Neural cell (in vitro differentiated cells): ENCODE measurements around the gene EMC8.

Source experiments
- CTCF ChIP-seq: fragments of 450-650 bp; IDR thresholded peaks from 2 replicates; pipeline ENCODE4 v1.5.1; 2014; ENCODE audit warnings: antibody characterized with exemption, mild to moderate bottlenecking, moderate library complexity; ENCODE audit not compliant: poor library complexity, severe bottlenecking
- EZH2 ChIP-seq: fragments of 200-600, 300-800 bp; shearing (Covaris generic), sonication (generic); IDR thresholded peaks from 2 replicates; pipeline ENCODE4 v1.6.1; 2014; ENCODE audit warnings: antibody characterized with exemption, low read length, borderline replicate concordance, mild to moderate bottlenecking; ENCODE audit not compliant: insufficient read depth, poor library complexity, severe bottlenecking

DNA sequence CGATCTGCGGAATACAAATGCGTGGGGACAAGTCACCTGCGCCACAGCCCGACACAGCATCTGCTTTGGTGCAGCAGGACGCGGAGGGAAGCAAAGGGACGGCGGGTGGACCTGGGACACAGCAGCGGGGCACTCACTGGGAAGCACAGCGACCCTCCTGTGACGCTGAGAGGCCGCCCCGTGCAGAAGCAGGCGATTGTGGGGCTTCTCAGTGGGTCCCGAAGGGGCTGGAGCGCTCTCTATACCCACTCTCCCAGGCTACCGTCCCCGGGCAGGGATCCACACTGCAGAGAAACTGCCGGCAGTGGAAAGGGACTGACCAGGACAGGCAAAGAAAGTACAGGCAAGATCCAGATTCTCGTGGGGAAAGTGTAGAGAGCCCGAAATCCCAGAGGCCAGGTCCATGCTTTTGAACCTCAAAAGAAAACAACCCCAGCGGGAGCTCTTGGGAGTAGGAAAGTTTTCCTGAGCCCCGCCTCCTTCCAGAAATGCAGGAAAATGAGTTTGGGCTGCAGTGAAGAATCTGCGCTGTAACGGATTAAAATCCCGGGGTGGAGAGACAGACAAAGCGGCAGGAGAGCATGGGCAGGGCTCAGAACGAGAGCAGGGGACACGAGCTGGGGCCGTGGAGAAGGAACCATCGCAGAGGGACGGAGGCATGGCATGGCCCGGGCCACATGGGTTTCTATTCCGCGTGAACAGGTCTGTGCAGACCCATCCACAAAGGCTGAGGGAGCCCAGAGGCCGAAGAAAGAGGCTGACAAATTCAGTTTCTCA, 12.9 kb upstream of the EMC8 start:
- TF ChIP-seq EZH2 (no peak), CTCF (no peak)
